Left ventricle myocardium superior (tissue), 1 donor: ENCODE results near the gene SESN1. TPM values are rescaled to one million over a fixed set of nuclear protein-coding genes. Genes with fewer than 3 reads are reported as not detected.
"Not testable (repeated sequence)": the region's sequence is repeated elsewhere in the genome, so short reads cannot be mapped to it uniquely, and the experiment has no call there.

Experiments used
- ATAC-seq: fragments of 200-7000 bp; cut with Tn5 transposase; one replicate; pipeline ENCODE4 v1.9.1; 2020; ENCODE audit warnings: mild to moderate bottlenecking, moderate library complexity
- DNase-seq: peaks from one replicate; pipeline ENCODE4 v3.0.0-alpha.2; 2020
- intact Hi-C: fragments of 100-400 bp; cut with micrococcal nuclease; formaldehyde crosslinking; loops from one replicate; pipeline ENCODE4 v1.11.0; 2022
- total RNA-seq: library from RNA; stranded (reverse); fragmentation: NEBNext Ultra II Directional; extraction: Animal tissue kit (Norgen Biotek cat#: 25700); gene quantifications from one replicate; pipeline ENCODE4 v1.2.1, GENCODE V29; 2021
- donor health status: DM: no; HTN: yes; CAD: no; lungs with severe emphysema.

SESN1 gene
- total RNA-seq, 1 donor from 2014 or later, result 70.0 TPM

DNA sequence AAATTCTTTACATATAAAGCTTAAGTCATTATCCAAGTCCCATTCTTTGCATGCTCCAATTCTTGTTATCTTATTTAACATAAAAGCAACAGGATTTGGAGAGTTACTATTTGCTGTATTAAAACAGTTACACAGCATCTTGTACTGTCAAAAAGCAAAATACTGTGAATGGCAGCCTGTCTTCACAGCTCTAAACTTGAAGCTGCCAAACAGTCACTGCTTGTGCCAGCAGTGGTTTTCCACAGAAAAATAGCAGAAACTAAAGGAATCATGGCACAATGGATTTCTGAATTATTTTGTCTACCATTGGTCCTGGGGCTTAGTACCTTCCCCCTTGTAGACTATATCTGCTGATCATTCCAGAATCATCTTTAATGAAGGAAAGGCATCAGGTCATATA lies 107.5 kb downstream of the SESN1 start:
- ATAC-seq (no peak), DNase-seq (no peak)
- intact Hi-C loops, result no loop called here

DNA sequence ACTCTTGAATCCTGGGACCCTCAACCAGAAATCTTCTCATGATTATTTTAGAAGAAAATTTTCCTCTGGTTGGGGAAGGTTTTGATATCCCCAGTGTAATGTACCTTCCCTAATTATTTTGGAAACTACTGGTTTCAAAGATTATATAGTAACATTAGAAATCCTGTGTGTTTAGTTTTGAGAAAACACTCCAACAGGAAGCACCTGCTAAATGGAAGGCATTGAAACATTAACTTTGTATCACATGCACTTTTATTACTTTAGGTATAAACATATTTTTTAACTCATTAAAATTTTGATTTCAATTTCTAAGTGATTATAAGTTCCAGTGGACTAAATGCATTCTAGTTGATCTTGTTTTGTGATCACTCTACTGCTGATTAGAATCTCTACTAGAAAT lies 109.3 kb downstream of the SESN1 start:
- no peak for ATAC-seq

DNA sequence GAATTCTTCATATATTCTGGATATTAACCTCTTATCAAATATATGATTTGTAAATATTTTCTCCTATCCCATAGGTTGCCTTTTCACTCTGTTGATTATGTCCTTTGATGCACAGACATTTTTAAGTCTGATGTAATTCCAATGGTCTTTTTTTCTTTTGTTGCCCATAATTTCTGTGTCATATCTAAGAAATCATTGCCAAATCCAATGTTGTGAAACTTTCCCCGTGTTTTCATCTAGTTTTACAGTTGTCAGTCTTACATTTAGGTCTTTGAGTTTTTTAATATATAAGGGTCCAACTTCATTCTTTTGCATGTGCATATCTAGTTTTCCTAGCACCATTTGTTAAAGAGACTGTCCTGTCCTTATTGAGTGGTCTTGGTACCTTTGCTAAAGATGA lies 111.5 kb downstream of the SESN1 start:
- intact Hi-C loops, result no loop called here
- no peak for ATAC-seq
- DNase-seq, result no peak

More for the DNA sequence above, 109.3 kb downstream of the SESN1 start:
- no peak for DNase-seq
- intact Hi-C loops, result no loop called here

DNA sequence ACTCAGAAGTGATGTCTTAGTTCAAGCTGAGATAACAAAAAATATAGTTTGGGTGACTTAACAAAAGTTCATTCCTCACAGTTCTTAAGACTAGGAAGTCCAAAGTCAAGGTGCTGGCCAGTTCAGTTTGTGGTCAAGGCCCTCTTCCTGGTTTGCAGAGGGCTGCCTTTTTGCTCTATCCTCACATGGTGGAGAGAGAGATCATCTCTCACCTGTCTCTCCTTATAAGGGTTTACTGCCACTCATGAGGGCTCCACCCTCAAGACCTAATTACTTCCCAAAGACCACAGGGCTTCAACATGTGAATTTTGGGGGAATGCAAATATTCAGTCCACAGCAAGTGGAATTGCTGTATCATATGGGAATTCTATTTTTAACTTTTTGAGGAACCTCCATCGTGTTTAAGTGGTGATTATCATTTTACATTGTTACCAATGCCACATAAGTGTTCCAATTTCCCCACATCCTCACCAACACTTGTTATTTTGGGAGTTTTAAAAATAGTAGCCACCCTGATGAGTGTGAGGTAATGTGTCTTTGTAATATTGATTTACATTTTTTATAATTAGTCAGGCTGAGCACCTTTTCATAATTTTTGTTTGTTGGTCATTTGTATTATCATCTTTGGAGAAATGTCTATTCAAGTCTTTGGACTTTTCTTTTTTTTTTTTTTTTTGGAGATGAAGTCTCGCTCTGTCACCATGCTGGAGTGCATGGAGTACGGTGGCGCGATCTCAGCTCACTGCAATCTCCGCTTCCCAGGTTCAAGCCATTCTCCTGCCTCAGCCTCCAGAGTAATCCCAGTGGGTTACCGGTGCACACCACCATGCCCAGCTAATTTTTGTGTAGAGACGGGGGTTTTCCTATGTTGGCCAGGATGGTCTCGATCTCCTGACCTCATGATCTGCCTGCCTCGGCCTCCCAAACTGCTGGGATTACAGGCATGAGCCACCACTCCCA lies 112.2 kb downstream of the SESN1 start:
- no peak for DNase-seq
- intact Hi-C loops, result no loop called here
- peak; percentile 55 for ATAC-seq

DNA sequence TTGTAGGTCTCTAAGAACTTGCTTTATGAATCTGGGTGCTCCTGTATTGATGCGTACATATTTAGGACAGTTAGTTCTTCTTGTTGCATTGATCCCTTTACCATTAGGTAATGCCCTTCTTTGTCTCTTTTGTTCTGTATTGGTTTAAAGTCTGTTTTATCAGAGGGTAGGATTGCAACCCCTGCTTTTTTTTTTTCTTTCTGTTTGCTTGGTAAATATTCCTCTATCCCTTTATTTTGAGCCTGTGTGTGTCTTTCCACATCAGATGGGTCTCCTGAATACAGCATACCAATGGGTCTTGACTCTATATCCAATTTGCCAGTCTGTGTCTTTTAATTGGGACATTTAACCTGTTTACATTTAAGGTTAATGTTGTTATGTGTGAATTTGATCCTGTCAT lies 116.0 kb downstream of the SESN1 start:
- intact Hi-C loops, DNase-seq, ATAC-seq: not testable (repeated sequence)

DNA sequence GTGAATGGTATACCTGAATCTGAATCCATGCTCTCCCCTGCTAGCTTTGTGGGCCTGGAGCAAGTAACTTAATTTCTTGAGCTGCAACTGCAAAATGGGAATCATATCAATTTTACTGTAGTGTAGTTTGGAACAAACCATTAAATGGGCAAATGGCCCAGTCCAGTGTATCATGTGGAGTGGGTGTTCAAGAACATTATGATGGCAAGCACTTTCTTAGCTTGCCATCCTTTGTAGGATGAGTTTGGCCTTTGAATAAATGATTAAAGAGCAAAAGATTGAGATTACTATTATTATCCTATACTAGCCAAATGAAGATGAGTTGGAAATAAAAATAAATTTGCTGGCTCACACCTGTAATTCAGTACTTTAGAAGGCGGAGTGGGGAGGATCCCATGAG lies 120.4 kb downstream of the SESN1 start:
- intact Hi-C loops, result no loop called here

DNA sequence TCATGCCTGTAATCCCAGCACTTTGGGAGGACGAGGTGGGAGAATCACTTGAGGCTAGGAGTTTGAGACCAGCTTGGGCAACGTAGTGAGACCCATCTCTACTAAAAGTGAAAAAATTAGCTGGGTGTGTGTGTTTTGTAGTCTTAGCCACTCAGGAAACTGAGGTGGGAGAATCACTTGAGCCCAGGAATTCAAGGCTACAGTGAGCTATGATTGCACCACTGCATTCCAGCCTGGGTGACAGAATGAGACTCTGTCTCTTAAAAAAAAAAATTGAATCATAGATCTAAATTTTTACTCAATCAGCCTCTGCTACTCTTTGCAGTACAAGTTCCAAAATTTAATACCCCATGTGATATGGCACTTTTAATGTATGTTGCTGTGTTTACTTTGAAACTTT lies 124.9 kb downstream of the SESN1 start:
- intact Hi-C loops, result no loop called here
- ATAC-seq (no peak), DNase-seq (no peak)

More for the DNA sequence above, 120.4 kb downstream of the SESN1 start:
- DNase-seq (no peak), ATAC-seq (peak; percentile 12)

DNA sequence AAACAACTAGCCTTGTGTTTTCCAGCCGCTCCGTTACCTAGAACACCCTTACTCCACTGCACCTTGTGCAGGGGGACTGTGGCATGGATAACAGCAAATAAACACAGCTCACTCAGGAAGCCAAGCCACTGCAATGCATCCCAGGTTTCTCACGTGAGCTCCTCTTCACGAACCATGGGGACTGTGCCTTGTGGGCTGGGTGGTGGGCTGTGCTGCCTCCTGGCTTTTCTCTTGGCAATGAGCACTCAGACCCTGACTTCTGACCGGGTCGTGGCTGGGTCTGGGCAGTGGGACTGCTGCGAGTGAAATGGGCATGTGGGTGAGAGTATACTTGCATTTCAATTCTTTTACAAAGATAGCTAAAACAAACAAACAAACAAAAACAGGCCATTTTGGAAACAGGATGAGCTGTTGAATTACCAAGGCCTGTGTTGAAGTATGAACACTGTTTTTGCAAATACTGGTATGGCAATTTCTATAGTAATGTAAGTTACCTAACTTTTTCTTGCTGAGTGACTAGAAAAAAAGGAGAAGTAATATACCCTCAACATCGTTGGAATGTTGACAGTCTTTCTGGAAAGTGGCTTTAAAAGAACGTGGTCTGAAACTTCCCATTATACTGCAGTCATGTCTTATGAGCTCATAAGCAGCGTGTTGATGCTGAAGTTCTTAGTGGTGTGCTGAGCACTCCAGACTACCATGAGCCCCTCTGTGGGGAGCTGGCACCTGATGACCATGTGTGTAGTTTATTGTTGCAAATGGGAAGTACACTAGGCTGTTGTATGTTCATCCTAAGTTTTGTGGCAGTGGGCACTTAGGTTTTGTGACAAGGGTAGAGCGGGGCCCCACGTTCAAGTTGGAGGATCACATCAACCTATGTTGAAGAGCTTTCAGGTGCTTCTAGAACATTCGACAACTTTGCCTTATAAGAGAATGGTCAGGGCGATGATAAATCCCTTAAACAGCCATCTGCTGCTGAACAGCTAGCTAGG lies 126.0 kb downstream of the SESN1 start:
- DNase-seq, result no peak
- intact Hi-C loops, result no loop called here
- no peak for ATAC-seq

DNA sequence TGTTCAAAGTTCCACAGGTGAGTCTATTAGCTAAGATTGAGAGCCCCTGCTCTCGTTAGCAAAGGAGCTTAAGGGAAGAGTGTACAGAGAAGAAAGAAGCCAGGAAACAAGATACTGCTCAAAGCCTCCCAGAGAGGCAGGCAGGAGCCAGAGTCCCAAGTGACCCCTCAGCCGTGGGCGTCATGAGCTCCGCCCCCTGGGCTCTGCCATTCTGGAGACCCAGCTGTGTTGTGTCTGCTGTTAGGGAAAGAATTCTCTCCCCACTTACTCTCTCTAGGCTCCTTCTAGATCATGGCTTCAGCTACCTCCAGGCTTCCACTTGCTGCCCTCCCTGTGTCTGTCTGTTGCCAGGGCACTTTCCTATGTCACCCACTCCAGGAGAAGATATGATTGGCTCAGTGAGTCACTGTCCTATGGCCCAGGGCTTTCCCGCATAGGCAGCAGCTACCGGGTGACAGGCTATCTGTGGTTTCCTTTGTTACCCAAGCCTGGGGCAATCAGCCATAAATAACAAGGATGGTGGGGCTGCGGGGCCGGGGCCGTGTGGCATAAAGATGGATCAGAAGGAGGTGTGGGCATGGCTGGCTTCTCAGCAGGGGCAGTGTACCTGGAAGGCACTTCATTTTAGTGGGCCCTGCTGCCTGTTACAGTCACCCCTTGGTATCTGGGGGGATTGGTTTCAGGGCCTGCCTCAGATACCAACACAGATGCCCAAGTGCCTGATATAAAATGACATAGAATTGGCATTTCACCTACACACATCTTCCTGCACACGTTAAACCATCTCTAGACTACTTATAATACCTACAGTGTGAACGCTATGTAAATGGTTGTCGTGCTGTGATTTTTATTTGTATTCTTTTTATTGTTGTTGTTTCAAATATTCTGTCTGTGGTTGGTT lies 127.5 kb downstream of the SESN1 start:
- intact Hi-C loops, result no loop called here
- DNase-seq, result peak; percentile 68
- ATAC-seq, result peak; percentile 74

DNA sequence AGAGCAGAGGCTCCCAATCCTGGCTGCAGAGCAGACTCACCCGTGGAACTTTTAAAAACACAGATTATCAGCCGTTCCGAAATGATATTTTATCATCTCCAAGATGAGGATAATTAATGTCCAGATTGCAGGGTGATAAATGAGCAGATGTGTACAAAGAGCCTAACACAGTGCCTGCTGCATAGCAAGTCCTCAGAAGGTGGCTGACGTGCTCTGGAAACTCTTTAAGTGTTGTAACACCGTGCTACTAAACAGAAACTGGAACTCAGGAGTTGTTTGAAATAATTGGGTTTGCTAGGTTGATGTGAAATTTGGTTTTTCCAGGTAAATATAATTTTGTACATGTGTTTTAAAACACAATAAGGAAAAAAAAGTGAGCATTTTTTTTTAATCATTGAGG lies 128.4 kb downstream of the SESN1 start:
- intact Hi-C loops, result no loop called here
- no peak for ATAC-seq
- no peak for DNase-seq

DNA sequence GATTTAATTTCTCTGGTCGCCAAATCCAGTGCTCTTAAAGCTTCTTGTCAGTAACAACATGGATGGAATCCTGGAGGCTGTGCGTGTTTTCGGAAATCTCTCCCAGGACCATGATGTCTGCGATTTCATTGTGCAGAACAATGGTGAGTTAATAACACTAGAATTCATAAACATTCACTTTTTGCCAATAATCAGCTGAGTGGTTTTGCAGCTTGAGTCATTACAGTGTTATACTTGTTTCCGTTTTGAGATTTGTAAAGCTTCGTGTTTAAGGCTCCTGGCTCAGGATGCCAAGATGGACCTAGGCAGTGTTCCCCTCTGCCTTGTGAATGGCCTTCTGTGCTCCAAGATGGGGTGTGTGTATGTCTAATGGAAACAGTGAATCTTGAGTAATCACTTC lies 132.7 kb downstream of the SESN1 start:
- intact Hi-C loops, result no loop called here
- DNase-seq, result no peak
- no peak for ATAC-seq

DNA sequence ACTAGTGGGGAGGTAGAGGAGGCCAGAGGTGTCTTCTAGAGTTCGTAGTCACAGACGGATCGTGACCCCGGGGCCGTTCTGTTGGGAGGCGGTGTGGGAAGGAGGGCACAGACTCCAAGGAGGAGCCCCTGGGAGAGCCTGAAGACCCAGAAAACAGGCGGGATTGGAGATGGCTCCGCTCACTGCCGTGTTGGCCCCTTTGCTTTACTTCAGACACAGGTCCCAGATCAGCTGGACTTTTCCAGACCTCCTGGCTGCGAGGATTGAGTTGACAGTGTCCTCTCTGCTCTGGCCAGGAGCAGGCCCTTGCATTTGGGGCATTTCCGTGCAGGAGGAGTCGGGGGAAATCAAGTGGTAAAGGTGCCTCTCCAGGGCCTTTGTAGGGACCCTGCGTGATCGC lies 133.6 kb downstream of the SESN1 start:
- no peak for ATAC-seq
- no peak for DNase-seq
- intact Hi-C loops, result no loop called here

DNA sequence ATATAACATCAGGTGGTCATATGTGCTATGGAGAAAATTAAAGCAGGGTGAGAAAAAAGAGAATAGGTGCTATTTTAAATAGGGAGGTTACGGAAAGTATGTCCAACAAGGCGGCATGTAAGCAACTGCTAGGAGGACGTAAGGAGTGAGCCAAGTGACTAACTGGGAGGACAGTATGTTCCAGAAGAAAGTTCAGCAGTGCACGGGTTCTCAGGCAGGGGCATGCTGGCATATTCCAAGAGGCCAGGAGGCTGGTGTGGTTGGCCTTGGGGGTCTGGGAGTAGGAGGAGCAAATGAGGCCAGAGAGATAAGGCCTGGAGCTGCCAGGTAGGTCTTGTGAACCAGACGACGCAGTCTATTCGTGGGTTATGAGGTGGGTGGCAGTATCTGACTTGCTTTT lies 134.0 kb downstream of the SESN1 start:
- intact Hi-C loops, result no loop called here
- ATAC-seq (no peak), DNase-seq (no peak)

DNA sequence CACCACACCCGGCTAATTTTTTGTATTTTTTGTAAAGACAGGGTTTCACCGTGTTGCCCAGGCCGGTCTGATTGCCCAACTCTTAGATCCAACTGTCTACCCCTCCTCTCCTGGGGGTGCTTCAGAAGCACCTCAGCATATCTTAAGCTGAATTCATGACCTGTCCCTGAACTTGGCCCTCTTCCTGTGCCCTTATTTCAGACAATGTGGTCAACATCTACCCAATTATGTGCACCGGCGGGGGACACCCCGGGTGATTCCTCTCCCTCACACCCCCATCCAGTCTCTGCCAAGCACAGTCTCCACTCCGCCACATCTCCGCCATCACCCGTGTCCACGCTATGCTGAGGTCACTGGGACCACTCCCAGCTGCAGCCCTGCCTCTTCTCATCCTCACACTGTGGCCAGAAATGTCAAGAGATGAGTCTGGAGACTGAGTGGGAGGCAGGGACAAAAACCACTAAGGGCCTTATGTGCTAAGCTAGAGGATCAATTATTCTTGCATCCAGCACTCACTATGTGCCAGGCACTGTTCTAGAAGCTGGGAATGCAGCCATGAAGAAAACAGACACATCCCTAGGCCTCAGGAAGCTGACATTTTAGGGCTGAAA lies 134.6 kb downstream of the SESN1 start:
- intact Hi-C loops, result no loop called here
- DNase-seq (no peak), ATAC-seq (no peak)

DNA sequence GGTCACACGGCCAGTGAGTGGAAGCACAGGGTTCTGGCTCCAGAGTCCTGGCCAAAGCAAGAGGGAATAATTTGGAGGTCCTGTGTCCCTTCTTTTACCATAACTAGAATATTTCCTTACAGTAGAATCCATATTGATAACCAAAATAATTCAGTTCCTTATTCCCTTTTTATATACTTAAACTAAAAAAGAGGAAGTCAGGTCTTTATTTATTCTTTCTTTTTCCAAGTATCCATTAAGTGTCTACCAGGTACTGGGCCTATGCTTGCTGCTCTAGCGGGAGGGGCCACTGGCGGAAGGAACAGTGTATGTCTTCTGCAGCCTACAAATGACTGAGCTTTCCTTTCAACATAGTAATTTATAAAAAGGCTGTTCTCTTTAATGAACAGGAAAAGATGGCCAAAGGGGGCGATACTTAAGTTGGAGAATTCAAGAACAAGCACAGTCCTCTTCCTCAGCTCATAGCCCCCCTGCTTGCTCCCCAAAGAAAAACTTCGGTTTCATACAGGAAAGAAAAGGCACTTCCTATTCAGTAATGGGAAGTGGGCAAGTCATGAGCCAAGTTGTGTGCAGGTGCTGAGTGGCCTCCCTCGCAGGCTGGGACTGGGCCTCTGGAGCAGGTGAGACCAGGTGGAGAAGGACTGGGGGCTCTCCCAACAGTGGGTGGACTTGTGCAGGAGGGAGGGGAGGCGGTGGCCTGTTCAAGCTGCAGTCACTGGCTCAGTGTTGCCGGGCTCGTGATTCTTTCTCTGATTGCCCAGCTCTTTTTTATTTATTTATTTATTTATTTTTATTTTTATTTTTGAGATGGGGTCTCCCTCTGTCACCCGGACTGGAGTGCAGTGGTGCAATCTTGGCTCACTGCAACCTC lies 135.5 kb downstream of the SESN1 start:
- DNase-seq (no peak), ATAC-seq (peak; percentile 23)
- intact Hi-C loops, result no loop called here

DNA sequence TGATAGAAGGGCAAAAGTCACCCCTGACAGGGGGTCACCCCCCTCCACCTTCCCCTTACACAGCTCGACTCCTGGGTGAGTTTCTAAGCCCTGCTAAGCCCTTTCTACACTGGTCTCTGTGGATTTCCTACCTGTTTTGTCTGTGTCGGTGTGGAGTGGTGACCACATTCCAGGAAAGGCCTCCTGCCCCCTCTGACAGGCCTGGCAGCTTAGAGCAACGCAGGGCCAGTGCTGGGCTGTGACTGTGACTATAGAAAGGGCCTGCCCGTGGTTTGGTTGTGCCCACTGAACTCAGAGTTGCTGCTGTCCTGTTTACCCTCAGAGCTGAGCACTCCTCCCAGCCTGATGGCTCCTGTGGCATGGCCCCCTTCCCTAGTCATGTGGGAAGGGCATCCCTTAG lies 137.4 kb downstream of the SESN1 start:
- intact Hi-C loops, result no loop called here
- DNase-seq (no peak), ATAC-seq (no peak)

DNA sequence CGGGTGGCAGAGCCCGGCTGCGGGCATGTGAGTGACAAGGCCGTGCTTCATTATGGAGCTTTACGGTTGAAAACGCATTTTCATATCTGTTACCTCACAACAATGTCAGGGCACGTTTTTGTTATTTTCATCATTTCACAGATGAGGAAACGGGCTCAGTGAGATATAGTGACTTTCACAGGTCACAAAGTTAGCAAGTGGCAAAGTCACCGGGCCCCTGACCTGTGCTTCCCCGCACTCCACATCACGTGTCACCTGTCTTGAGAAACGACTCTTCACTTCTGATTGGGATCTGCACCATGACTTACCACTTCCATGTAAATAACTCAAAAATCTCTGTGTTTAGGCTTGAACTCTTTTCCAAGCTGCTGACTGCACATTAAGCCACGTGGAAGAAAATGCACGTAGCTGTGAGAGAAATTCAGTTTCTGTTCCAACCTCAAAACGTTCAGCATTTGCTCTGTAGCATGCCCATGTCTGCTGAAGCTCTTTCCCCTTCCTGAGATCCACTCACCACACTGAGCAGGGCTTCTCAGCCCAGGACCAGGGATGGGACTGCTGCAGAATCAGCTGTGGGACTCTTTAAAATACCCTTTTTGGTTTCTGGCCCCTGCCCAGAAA lies 139.2 kb downstream of the SESN1 start:
- intact Hi-C loops, result no loop called here
- no peak for ATAC-seq

More for the DNA sequence above, 139.2 kb downstream of the SESN1 start:
- no peak for DNase-seq
